Gastrocnemius medialis (tissue), 4 donors: ENCODE results near the gene CMPK2.

ENCODE experiments used
- POLR2A ChIP-seq, 2 donors: fragments of 450-650 bp; IDR thresholded peaks; one replicate each; pipeline ENCODE4 v1.6.1; 2017; ENCODE audit warnings: antibody characterized with exemption in 2 of 2, mild to moderate bottlenecking in 2 of 2, moderate library complexity in 2 of 2
- TF ChIP-seq, protein P1 (sequence below), 5 experiments: fragments of 450-650 bp in 3 of 5; fragments of 200-600 bp in 2 of 5; sonication (generic) in 2 of 5; IDR thresholded peaks in 4 of 5; conservative IDR thresholded peaks in 1 of 5; 1 replicate in 4 of 5; 2 replicates in 1 of 5; pipeline ENCODE4 v1.5.1; 2016 to 2019; ENCODE audit warnings: antibody characterized with exemption in 5 of 5, mild to moderate bottlenecking in 3 of 5, moderate library complexity in 3 of 5

DNA sequence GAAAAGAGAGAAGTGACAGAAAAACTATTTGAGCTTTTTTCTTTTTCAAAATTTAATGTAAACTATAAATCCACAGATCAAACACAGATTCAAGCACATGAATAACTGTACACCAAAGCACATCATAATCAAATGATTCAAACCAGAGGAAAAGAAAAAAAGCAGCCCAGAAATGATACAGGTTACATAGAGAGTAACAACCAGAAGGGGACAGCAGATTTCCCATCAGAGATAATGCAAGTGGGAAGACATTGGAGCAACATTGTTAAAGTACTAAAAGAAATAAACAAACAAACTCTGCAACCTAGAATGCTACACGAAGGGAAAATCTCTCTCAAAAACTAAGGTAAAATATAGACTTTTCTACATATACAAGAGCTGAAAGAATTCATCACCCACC is 34.5 kb downstream of the CMPK2 start:
- TF ChIP-seq POLR2A (IDR thresholded peaks at IDR 0.05), result no peak
- TF ChIP-seq, protein P1, sequence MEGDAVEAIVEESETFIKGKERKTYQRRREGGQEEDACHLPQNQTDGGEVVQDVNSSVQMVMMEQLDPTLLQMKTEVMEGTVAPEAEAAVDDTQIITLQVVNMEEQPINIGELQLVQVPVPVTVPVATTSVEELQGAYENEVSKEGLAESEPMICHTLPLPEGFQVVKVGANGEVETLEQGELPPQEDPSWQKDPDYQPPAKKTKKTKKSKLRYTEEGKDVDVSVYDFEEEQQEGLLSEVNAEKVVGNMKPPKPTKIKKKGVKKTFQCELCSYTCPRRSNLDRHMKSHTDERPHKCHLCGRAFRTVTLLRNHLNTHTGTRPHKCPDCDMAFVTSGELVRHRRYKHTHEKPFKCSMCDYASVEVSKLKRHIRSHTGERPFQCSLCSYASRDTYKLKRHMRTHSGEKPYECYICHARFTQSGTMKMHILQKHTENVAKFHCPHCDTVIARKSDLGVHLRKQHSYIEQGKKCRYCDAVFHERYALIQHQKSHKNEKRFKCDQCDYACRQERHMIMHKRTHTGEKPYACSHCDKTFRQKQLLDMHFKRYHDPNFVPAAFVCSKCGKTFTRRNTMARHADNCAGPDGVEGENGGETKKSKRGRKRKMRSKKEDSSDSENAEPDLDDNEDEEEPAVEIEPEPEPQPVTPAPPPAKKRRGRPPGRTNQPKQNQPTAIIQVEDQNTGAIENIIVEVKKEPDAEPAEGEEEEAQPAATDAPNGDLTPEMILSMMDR (IDR thresholded peaks at IDR 0.05 in 4 of 5, conservative IDR thresholded peaks at IDR 0.05 in 1 of 5), result no peak
